ENCODE measurements around the gene MED1.

The MED1 gene

DNA sequence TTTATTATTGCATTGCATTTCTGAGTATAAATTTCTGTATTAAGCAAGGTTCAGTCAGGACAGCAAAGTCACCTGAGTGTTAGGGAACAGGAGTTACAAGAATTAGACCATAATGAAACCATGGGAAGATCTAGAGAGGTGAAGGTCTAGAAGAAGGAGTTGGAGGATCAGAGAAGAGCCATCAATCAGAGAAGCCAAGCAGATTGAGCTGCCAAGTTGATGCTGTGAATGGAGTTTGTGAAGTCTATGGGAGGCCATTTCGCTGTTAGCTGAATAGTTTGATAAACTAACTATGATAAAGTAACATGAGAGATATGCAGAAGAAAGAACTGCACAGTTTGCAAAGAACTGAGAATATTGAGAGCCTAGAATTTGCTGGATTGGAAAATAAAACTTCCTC, 90.0 kb downstream of the MED1 start:
- DNase-seq (ENCODE audit: low read depth in 3 of 3), result no peak

DNA sequence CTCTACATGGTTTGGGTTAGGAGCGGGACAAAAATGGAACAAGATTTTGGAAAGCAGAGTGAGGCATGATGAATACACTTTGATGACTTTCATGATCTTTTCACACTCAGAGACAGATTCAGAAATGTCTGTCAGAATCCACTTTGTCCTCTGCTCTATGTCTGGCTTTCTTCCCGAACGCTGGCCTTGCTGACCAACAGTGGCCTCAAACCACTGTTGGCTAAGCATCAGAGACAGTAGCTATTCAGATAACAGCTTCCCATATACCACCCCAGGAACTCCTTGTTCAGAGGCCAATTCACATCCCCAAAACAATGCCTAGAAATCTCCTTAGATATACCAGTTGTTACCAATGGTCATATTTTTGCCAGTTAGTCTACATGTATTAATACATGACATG, 90.5 kb downstream of the MED1 start:
- DNase-seq (ENCODE audit: low read depth in 3 of 3), result no peak

DNA sequence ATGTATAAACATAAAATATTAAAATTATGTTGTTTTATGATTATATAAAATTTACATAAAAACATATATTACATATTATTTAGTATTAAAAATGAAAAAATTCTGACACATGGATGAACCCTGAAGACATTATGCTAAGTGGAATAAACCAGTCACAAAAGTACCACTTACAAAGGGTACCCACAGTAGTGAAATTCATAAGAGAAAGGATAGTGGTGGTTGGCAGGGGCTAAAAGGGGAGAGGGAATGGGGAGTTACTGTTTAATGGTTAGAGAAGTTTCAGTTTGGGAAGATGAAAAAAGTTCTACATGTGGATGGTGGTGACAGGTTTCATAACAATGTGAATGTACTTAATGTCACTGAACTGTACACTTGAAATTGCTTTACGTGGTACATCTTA, 91.1 kb downstream of the MED1 start:
- no peak for DNase-seq (ENCODE audit: low read depth in 3 of 3)

DNA sequence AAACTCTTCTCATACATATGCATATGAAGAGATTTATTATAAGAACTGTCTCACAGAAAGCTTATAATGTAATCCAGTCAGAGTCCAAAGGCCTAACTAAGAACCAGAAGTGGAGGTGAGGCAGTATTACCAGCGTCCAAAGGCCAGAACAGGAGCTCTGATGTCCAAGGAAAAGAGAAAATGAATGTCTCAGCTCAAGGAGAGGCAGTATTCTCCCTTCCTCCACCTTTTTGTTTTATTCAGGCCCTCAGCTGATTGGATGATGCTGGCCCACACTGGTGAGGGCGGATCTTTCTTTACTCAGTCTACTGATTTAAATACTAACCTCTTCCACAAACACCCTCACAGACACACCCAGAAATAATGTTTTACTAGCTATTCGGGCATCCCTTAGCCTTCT, 93.1 kb downstream of the MED1 start:
- no peak for DNase-seq (ENCODE audit: low read depth in 3 of 3)

DNA sequence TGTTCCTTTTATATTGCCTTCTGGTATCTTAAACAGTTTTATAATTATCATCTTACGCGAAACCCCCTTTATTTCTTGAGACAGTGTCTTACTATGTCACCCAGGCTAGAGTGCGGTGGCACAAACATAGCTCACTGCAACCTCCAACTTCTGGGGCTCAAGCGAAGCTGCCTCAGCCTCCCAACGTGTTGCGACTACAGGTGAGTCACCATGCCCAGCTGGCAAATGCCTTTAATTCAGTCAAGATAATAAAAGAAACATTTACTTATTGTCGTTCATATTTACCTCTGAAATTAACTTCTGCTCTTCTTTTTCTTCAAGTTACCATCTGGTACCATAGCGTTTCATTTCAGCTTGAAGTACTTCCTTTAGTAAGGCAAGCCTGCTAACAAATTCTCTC, 93.6 kb downstream of the MED1 start:
- no peak for DNase-seq (ENCODE audit: low read depth in 3 of 3)

Measured in stimulated activated CD4-positive, alpha-beta T cell treated with anti-CD3 and anti-CD28 coated beads, TNF-alpha, amount 100 ng/mL, for 24 hours (primary cell).